NCI-H1930 (cell line): ENCODE data around the gene GBX1.

Source experiments
- DNase-seq, 2 experiments: peaks; one replicate each; lab custom pipeline; 2025; lab: John Stamatoyannopoulos, UW

The GBX1 gene

DNA sequence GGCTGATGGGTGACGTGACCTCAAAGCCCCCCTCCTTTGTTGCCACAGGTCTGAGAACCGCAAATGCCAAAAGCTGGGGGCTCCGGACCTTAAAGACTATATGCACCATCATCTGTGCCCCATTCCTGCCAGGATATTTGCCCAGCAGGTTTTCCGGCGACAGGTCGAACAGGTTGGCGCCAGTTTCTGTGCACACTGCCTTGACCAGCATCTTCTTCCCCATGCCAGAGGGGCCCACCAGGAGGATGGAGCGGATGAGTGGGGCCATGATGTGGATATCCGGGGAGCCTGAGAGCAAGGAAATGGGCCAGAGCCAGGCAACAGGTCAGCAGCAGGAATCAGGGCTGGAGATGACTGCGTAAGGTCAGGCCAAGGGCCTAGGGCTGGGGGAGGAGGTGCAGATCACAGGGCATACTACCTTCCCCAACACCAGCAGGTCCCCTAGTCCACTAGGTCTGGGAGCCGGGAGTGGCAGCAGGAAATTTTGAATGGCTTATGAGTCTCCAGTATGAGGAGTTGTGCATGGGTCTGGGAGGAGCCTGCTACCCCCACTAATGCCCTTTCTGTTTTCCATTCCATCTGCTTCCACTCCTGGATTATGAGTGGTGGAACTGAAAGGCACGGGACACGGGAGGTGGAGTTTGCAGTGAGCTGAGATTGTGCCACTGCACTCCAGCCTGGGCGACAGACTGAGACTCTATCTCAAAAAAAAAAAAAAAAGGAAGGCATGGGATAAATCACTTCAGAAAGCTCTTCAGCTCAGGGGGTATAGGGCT is 25.9 kb upstream of the GBX1 start:
- DNase-seq: no peak

GRCh38 chr7:151192002-151192539 is 24.6 kb upstream of the GBX1 start:
- DNase-seq: no peak

DNA sequence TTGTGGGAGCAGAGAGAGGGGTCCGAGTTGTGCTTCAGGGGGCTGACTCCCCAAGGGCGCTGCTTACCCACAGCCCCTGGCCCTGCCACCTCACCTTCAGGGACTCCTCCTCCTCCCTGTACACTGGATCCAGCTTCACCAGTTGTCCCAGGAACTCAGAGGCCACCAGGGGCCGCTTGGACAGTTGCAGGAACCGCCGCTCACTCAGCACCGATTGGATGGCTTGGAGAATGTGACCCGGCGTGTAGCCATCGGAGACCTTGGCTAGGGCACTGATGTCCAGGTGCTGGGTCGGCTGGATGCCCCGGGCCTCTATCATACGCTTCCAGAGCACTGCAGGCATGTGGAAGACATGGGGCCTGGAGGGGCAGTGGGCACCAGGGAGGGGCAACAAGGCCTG is 24.1 kb upstream of the GBX1 start:
- no peak for DNase-seq

GRCh38 chr7:151189038-151189437 is 21.5 kb upstream of the GBX1 start:
- no peak for DNase-seq

DNA sequence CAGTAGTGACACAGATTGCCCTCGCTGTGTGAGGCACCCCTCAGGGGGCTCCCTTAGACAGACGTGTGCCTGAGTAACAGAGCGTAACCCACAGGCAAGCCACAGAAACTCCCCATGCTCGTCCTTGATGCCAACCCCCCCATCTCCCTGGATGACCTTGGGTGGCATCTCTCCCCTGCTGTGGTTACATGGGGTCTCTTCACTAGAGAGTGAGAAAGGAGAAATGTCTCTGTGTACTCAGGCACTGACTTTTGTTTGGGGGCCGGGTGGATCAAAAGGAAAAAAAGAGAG is 20.7 kb upstream of the GBX1 start:
- no peak for DNase-seq

DNA sequence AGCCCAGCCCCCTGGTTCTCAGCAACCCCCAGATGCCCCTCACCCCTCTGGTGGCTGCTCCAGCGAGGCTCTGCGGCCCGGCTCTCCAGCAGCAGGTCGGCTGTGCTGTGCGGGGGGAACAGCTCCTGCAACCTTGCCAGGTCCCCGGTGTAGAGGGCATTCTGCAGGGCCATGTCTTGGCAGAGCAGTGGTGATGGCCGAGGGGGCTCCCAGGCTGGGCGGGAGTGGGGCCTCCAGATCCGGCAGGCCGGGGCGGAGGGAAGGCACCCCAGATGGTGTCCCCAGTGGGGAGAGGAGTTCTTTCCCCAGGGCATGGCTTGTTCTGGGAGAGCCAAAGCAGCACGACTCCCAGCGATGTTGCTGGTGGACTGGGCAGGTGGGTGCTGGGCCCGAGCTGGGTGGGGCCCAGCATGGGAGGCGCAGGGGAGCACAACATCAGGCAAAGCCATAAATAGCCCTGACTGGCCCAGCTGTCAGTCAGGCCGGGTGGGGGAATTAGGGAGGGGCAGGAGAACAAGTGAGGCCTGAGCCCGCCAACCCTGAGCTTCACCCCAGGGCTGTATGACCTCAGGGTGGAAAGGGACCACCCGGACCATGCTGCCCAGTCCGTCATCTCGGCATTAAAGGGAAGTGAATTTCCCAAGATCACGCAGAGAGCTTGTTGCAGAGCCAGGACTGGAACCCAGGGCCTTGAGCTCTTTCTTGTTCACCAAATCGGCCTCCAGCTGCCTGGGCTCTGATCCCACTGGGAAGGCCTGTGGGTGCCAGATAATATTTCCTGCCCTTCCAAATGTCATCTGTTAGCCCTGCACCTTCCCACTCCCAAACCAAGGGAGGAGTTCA is 20.1 kb upstream of the GBX1 start:
- no peak for DNase-seq

- no peak for DNase-seq
These were observed 19.3 kb upstream of the GBX1 start, which contains the start of gene ASB10 for GRCh38 chr7:151186640-151187408. Gene ASB10 (minus strand): TSS chr7:151187250. CDS start chr7:151187130, 120 bp downstream.

- DNase-seq: no peak
These were observed 18.5 kb upstream of the GBX1 start for GRCh38 chr7:151185762-151186639.

DNA sequence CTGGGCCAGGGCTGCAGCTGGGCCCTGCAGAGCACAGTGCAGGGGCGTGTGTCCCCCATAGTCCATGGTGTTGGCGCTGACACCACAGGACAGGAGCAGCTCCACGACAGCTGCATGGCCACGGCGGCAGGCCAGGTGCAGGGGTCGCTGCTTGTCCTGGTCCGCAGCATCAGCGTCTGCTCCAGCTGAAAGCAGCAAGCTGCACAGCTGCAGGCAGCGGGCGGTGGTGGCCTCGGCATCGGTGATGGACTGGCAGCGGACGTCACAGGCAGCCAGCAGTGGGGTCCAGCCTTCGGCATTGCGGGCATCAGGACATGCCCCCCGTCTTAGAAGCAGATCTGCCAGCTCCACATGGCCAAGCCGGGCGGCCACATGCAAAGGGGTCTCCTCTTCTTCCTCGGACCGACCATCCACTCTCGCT is 13.5 kb upstream of the GBX1 start:
- DNase-seq: no peak

DNA sequence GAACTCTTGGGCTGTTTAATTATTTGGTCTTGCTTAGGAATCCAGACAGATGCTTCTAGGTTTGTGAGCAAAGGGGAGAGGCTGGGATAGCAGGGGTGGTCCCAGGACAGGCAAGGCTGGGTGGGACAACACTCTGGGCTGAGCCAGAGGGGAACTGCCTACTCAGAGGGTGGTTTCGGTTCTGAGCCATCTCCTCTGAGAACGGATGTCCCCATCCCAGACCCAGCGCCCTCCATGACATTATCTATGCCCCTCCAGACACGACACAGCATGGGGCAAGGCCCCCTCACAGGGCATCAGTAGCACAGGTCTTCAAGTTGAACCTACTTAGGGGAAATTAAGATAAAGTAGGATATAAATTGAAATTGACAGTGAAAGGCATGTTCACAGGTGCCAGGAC is 12.5 kb upstream of the GBX1 start:
- no peak for DNase-seq

GRCh38 chr7:151179287-151179860 is 11.9 kb upstream of the GBX1 start:
- DNase-seq: no peak

DNA sequence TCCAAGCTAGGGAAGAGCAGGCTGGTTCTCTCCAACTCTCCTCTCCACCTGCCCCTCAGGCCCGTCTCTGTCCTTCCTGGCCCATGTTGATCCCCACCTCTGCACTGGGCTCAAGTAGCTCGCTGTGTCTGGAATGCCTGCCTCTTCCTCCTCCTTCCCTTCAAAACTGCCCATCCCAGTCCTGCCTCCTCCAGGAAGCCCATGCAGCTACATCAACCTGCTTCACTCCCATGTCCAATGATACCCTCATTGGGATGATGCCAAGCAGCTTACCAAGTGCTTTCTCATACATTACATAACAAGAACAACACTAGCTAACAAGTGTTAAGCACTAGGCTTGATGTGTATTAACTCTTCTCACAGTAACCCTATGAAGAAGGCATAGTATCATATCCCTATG is 11.3 kb upstream of the GBX1 start:
- no peak for DNase-seq

DNA sequence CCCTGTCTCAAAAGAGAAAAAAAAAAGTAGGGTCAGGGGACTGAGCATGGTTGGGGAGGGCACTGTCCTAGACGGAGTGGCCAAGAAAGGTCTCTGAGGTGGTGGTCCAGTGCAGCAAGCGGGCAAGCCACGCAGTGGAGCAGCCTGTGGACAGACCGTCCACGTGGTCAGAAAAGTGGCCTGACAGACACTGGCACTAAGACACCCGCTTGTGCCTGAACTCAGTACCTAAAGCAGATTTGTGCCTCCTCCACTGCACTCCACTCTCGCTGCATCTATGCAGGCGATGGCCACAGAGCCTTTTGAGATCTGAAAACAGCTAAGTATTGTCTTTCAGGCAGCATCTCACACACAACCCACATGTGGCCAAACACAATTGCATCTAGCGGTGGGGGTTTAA is 10.7 kb upstream of the GBX1 start:
- DNase-seq: no peak

DNA sequence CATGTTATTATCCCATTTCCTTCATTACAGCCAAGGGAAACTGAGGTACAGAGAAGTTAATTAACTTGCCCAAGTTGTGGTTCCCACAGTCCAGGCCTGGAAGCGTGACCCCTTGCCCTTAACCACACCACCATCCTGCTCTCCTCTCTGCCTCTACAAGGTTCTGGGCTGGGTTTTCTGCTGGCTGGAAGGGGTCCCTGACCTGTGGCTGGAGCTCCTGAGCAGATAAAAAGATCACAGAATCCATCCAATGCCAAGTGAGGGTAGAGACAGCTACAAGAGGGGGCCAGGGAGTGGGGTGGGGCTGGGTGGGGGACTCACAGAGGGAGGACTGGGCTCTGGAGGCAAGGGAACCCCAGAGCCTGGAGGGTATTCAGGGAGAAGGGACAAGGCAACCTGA is 9.8 kb upstream of the GBX1 start:
- no peak for DNase-seq

GRCh38 chr7:151176401-151176800 is 8.9 kb upstream of the GBX1 start:
- DNase-seq: no peak

DNA sequence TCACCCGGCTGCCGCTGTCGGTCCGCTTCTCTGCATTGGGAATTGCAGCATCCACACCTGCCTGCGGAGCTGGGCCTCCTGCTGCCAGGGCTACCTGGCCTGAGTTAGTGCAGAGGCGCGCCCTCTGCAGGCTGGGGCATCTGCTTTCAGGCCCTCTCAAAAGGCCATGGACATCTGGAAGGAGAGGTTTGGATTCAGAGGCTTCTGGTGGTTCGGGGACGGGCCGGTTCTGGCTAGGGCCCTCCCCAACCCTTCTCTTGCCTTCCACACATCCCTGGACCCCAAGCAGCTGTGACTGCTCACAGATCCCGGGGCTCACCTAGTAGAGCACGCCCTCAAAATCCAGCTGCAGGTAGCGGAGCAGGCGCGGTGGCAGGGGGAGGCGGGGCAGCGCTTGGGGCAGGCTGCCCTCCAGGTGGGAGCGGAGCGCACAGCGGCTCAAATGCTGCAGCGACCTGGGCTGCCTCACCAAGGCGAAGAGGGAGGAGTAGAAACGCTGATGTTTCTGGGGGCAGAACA is 8.4 kb upstream of the GBX1 start:
- DNase-seq: no peak

GRCh38 chr7:151175047-151175792 is 7.7 kb upstream of the GBX1 start:
- DNase-seq: no peak

DNA sequence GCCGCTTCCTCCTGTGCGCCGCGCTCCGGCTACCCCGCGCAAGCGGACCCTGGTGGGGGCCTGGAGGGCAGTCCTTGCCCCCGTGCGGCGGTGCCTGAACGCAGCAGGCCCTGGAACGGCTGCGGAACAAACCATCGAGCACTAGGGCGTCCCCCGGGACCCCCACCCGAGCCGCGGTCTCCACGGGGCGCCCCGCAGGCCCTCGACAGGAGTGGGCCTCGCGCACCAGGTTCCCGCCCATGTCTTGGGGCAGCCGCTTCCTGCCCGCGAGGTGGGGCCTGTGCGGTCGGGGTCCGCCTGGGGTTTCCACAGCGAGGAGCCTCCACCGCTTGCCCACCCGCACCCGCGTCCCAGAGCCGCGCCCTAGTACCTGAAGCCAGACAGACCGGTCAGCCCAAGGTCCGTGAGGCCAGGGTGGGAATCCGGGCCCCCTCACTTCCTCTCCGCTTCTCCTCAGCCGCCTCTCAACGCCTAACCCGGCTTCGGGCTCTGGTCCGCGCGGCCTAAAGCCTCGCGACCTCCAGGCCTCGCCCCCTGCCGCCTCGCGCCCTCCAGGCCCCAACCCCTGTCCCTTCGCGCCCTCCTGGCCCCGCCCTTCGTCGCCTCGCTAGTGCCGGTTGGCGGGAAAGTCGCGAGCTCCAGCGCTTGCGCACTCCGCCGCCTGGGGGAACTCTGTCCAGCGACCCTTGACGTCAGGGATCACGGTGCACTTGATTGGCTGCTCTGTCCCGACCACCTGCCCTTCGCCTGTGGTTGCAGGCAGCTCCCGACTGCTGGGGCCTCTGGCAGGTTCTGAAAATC is 7.0 kb upstream of the GBX1 start:
- peak; percentile 37 to 54 for DNase-seq
